HG03469 (cell line): ENCODE results near the gene DAZAP1.

Experiments
- ATAC-seq: cut with Tn5 transposase; IDR thresholded peaks from one replicate; pipeline ENCODE4 v1.9.1; 2021; ENCODE audit warnings: mild to moderate bottlenecking, moderate library complexity, moderate number of reproducible peaks; ENCODE audit not compliant: unreplicated experiment

The DAZAP1 gene

DNA sequence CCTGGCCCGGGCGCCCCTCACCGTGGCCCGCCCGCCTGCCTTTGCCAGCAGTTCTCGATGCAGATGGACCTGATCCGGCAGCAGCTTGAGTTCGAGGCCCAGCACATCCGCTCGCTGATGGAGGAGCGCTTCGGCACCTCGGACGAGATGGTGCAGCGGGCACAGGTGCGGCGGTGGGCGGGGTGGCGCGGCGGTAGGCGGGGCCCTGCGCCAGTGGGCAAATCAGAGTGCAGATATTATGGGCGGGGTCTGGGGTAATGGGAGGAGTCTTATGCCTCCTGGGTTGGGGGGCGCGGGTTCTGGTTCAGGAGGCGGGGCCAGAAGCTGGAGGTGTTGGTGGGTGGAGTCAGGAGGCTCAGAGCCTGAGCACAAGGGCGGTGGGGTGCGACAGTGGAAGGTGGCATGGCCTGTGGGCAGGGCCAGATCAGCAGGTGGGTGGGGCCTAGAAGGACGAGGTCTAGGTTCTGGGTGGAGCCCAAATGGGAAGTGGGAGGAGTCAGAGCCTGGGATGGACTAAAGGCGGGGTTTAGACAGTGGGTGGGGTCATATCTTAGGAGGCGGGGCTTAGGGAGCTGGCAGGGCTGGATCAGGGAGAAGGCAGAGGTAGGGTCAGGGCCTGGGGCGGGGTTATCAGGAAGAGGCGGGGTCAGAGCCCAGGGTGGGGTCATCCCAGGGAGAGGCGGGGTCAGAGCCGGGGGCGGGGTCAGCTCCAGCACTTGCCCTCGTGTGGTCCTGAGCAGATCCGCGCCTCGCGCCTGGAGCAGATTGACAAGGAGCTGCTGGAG lies 48.1 kb downstream of the DAZAP1 start:
- no peak for ATAC-seq

DNA sequence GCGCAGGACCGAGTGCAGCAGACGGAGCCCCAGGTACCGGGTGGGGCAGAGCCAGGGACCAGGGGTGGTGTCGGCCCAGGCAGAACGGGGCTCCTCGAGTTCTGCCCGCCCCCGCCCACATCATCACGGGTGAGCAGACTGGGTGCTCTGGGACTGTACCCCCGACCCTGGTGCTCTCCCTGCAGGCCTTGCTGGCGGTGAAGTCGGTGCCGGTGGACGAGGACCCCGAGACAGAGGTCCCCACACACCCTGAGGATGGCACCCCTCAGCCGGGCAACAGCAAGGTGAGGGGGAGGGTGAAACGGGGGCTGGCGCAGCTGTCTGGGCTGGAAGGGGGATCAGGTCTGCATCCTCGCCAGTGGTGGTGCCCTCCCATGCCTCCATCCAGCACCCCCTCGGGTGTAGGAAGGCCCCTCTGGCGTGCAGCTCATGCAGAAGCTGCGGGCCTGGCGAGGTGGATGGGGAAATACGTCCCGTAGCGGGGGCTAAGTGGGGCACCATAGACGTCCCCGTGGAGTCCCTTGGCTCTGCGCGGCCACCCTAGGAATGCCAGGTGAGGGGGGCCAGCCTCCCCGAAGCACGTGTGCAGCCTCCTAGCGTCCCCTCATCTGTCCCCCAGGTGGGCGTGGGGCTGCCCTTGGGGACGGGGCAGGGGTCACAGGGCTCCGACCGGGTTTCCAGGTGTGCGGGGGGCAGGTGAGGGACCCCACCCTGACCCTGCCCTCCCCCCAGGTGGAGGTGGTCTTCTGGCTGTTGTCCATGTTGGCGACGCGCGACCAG lies 48.9 kb downstream of the DAZAP1 start:
- ATAC-seq = no peak

DNA sequence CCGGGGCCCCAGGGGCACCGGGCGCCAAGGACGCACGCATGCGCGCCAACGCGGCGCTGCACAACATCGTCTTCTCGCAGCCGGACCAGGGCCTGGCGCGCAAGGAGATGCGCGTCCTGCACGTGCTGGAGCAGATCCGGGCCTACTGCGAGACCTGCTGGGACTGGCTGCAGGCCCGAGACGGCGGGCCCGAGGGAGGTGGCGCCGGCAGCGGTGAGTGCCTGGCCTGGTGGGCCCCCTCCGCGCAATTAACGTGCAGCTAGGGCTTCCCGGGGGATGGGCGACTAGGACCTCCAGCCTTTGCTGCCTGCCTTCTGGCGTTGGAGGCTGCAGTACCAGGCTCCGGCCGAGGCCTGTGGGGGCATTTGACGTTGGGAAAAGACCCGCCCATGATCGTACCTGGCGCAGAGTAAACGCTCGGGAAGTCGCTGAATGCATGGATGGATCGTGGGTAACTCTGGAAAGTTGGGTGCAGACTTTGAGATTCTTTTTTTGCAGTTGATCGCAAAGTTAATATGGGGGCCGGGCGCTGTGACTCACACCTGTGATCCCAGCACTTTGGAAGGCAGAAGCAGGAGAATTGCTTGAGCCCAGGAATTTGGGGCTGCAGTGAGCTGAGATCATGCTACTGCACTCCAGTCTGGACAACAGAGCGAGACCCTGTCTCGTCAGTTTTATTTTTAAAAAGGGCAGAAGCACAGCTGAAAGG lies 49.8 kb downstream of the DAZAP1 start:
- no peak for ATAC-seq

GRCh38 chr19:1457892-1458291 lies 50.5 kb downstream of the DAZAP1 start:
- ATAC-seq = no peak

DNA sequence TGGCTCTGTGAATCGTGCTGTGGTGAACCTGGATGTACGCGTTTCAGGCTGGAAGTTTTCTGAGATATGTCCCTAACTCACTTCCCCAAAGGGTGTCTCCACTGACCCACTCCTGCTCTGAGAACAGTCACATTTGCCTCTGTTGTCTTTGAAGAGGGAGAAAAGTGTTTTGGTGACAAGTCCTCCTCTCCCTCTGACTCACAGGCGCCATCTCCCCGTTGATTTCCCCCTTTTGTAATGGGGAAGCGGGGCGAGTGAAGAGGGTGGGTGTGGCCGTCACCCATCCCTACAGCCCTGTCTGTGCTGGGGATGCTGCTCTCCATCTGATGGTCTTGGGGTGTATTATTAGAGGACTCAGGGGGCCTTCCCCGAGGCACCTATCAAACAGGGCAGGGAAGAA lies 52.1 kb downstream of the DAZAP1 start:
- no peak for ATAC-seq

- no peak for ATAC-seq
These were observed 52.9 kb downstream of the DAZAP1 start for GRCh38 chr19:1460033-1460995.

GRCh38 chr19:1461862-1462261 lies 54.5 kb downstream of the DAZAP1 start:
- ATAC-seq = no peak

DNA sequence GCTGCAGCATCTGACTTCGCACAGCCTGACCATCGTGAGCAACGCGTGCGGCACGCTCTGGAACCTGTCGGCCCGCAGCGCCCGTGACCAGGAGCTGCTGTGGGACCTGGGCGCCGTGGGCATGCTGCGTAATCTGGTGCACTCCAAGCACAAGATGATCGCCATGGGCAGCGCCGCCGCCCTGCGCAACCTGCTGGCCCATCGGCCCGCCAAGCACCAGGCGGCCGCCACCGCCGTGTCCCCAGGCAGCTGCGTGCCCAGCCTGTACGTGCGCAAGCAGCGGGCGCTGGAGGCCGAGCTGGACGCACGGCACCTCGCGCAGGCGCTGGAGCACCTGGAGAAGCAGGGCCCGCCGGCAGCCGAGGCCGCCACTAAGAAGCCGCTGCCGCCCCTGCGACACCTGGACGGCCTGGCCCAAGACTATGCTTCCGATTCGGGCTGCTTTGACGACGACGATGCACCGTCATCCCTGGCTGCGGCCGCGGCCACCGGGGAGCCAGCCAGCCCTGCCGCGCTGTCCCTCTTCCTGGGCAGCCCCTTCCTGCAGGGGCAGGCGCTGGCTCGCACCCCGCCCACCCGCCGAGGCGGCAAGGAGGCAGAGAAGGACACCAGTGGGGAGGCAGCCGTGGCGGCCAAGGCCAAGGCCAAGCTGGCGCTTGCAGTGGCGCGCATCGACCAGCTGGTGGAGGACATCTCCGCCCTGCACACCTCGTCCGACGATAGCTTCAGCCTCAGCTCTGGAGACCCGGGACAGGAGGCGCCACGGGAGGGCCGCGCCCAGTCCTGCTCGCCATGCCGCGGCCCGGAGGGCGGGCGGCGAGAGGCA lies 58.0 kb downstream of the DAZAP1 start:
- no peak for ATAC-seq

GRCh38 chr19:1466018-1466460 lies 58.7 kb downstream of the DAZAP1 start:
- no peak for ATAC-seq

DNA sequence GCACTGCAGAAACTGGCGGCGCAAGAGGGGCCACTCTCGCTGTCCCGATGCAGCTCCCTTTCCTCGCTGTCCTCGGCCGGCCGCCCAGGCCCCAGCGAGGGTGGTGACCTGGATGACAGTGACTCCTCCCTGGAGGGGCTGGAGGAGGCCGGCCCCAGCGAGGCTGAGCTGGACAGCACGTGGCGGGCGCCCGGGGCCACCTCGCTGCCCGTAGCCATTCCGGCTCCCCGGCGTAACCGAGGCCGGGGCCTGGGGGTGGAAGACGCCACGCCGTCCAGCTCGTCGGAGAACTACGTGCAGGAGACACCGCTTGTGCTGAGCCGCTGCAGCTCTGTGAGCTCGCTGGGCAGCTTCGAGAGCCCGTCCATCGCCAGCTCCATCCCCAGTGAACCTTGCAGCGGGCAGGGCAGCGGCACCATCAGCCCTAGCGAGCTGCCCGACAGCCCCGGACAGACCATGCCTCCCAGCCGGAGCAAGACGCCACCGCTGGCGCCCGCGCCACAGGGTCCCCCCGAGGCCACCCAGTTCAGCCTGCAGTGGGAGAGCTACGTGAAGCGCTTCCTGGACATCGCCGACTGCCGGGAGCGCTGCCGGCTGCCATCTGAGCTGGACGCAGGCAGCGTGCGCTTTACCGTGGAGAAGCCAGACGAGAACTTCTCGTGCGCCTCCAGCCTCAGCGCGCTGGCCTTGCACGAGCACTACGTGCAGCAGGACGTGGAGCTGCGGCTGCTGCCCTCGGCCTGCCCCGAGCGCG lies 59.3 kb downstream of the DAZAP1 start:
- ATAC-seq = no peak

GRCh38 chr19:1467215-1467489 lies 59.8 kb downstream of the DAZAP1 start:
- ATAC-seq = no peak

DNA sequence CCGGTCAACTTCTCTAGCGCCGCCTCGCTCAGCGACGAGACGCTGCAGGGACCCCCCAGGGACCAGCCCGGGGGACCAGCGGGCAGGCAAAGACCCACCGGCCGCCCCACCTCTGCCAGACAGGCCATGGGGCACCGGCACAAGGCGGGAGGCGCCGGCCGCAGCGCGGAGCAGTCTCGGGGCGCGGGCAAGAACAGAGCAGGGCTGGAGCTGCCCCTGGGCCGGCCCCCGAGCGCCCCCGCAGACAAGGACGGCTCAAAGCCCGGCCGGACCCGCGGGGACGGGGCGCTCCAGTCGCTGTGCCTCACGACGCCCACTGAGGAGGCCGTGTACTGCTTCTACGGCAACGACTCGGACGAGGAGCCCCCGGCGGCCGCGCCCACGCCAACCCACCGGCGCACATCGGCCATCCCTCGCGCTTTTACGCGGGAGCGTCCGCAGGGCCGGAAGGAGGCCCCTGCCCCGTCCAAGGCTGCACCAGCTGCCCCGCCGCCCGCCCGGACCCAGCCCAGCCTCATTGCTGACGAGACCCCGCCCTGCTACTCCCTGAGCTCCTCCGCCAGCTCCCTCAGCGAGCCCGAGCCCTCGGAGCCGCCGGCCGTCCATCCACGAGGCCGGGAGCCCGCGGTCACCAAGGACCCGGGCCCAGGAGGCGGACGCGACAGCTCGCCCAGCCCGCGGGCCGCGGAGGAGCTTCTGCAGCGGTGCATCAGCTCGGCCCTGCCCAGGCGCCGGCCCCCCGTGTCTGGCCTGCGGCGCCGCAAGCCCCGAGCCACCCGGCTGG lies 60.3 kb downstream of the DAZAP1 start:
- no peak for ATAC-seq

- no peak for ATAC-seq
These were observed 61.0 kb downstream of the DAZAP1 start for GRCh38 chr19:1468274-1468820.

- no peak for ATAC-seq
These were observed 61.5 kb downstream of the DAZAP1 start for GRCh38 chr19:1468821-1469254.

- no peak for ATAC-seq
These were observed 62.1 kb downstream of the DAZAP1 start for GRCh38 chr19:1469255-1470054.

- no peak for ATAC-seq
These were observed 62.6 kb downstream of the DAZAP1 start for GRCh38 chr19:1470055-1470304.

GRCh38 chr19:1470305-1471009 lies 63.1 kb downstream of the DAZAP1 start:
- no peak for ATAC-seq
